Progenitor cell of endocrine pancreas (in vitro differentiated cells): ENCODE data around the gene COLEC12. TPM values are rescaled to one million over a fixed set of nuclear protein-coding genes. Genes with fewer than 3 reads are reported as not detected.

Experiments used
- DNase-seq: peaks from one replicate; pipeline ENCODE4 v3.0.0; 2021; ENCODE audit warnings: low spot score; ENCODE audit not compliant: unreplicated experiment
- H3K27ac Mint-ChIP-seq: 2 replicates; pipeline ENCODE4 v1.8.0; 2021; ENCODE audit warnings: mild to moderate bottlenecking, moderate library complexity, mixed read lengths
- H3K27me3 Mint-ChIP-seq: 2 replicates; pipeline ENCODE4 v1.8.0; 2021; ENCODE audit warnings: mixed read lengths
- H3K36me3 Mint-ChIP-seq: 2 replicates; pipeline ENCODE4 v1.8.0; 2022; ENCODE audit warnings: mixed read lengths; ENCODE audit not compliant: insufficient read depth
- H3K4me1 Mint-ChIP-seq: 2 replicates; pipeline ENCODE4 v1.8.0; 2021; ENCODE audit warnings: low read depth, mixed read lengths
- H3K4me3 Mint-ChIP-seq: 2 replicates; pipeline ENCODE4 v1.8.0; 2021; ENCODE audit warnings: low read depth, mild to moderate bottlenecking, moderate library complexity, mixed read lengths
- H3K9me3 Mint-ChIP-seq: 2 replicates; pipeline ENCODE4 v1.8.0; 2021; ENCODE audit warnings: low read depth, mixed read lengths
- CTCF ChIP-seq: fragments of 200-600 bp; sonication (generic); IDR thresholded peaks from one replicate; pipeline ENCODE4 v1.5.0; 2021; ENCODE audit warnings: antibody characterized with exemption, mild to moderate bottlenecking; ENCODE audit not compliant: unreplicated experiment
- total RNA-seq: library from RNA; stranded (reverse); gene quantifications from 2 replicates; pipeline ENCODE4 v1.2.1, GENCODE V29; 2021

COLEC12 gene
- total RNA-seq, 1 donor from 2014 or later, result 0.55 TPM

- Mint-ChIP-seq H3K4me1 (no peaks in the 10 kb centered on the region), H3K4me3 (no peak overlapping the region), H3K36me3 (no peaks in the 10 kb centered on the region), H3K27ac (no peak overlapping the region), H3K9me3 (no peaks in the 10 kb centered on the region), H3K27me3 (no peaks in the 10 kb centered on the region)
- DNase-seq, result no peak
- no peak for TF ChIP-seq CTCF
Observed at GRCh38 chr18:435940-436339, 64.6 kb downstream of the COLEC12 start.

DNA sequence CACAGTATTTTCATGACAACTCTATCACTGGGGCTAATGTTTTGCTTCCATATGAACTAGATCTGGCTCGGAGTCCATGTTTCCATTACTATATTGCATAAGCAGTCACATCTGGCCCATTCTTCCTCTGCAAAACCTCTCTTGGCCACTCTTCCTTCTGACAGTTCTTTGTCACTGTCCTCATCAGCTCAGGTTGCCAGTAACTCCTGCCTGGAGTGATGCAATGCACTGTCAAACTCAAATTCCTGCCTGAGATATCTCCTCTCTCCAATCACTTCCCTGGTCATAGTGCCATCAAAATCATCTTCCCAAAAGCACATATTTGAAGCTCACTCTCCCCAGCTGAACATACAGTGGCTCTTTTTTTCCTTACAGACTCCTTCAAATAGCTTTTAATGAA, 66.1 kb downstream of the COLEC12 start:
- Mint-ChIP-seq H3K4me3 (no peak overlapping the region), H3K9me3 (no peaks in the 10 kb centered on the region), H3K27ac (no peak overlapping the region), H3K36me3 (no peaks in the 10 kb centered on the region), H3K27me3 (no peaks in the 10 kb centered on the region), H3K4me1 (no peaks in the 10 kb centered on the region)
- DNase-seq, result no peak
- no peak for TF ChIP-seq CTCF

GRCh38 chr18:433960-434359, 66.5 kb downstream of the COLEC12 start:
- DNase-seq, result no peak
- Mint-ChIP-seq H3K27me3 (no peaks in the 10 kb centered on the region), H3K9me3 (no peaks in the 10 kb centered on the region), H3K4me3 (no peak overlapping the region), H3K27ac (no peak overlapping the region), H3K36me3 (no peaks in the 10 kb centered on the region), H3K4me1 (no peaks in the 10 kb centered on the region)
- TF ChIP-seq CTCF, result no peak

DNA sequence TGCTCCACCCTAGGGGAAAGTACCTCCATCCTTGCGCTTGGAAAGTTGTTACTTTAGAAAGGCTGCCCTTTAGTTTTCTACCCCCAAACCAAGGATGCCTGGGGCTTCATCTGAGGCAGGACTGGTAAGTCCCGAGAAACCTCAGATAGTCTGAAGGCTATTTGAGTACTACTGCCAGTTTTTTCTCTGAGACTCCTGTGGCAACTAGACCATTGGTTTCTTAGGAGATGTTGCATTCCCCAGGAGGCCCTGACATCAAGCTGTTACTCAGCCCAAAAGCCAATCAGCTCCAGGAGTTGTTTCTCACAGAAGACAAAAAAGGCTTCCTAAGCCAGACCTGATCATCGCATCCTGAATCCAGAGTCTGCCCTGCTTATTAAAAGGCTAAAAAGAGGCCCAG, 67.2 kb downstream of the COLEC12 start:
- Mint-ChIP-seq H3K27ac (no peak overlapping the region), H3K27me3 (no peaks in the 10 kb centered on the region), H3K4me1 (no peaks in the 10 kb centered on the region), H3K4me3 (no peak overlapping the region), H3K9me3 (no peaks in the 10 kb centered on the region), H3K36me3 (no peaks in the 10 kb centered on the region)
- DNase-seq, result no peak
- no peak for TF ChIP-seq CTCF

DNA sequence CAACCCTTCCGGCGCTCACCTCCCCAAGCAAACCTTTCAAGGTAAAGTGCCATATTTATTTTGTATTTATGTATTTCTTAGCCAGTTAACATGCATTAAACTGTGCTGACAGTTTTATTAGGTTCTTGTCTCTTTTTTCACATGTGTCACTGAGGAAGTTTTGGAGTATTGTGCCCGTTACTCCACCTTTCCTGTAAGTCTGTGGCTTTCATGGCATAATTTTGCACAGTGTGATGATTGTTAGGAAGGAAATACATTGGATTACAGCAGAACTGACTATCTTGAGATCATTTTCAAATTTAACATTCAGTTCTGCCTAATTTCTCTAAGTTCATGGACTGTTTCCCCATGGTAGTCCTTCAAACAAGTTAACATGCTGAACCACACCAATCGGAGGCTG, 67.7 kb downstream of the COLEC12 start:
- Mint-ChIP-seq H3K27ac (no peak overlapping the region), H3K9me3 (no peaks in the 10 kb centered on the region), H3K27me3 (no peaks in the 10 kb centered on the region), H3K4me3 (no peak overlapping the region), H3K36me3 (no peaks in the 10 kb centered on the region), H3K4me1 (no peaks in the 10 kb centered on the region)
- no peak for TF ChIP-seq CTCF
- DNase-seq, result no peak

DNA sequence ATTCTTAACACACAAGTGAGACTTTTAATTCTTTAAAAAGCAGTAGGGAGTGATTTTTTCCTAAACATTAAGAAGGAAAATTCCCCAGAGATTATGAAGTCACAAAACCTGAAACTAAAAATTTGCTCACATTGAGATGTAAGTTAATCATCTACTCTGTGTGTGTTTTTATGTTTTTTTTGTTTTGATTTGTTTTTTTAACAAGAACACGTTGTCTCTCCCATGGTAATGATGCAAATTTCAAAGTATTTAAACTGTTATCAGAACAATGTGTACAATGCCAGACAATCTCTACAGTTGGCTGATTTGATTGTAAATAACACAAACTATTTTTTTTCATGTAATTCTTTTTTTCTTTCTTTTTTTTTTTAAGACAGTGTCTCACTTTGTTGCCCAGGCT, 71.5 kb downstream of the COLEC12 start:
- Mint-ChIP-seq H3K27me3 (no peaks in the 10 kb centered on the region), H3K36me3 (no peaks in the 10 kb centered on the region), H3K27ac (no peak overlapping the region), H3K9me3 (no peaks in the 10 kb centered on the region), H3K4me3 (no peak overlapping the region), H3K4me1 (no peaks in the 10 kb centered on the region)
- TF ChIP-seq CTCF, result no peak
- no peak for DNase-seq
